ENCODE results near the gene HGFAC.

The HGFAC gene

DNA sequence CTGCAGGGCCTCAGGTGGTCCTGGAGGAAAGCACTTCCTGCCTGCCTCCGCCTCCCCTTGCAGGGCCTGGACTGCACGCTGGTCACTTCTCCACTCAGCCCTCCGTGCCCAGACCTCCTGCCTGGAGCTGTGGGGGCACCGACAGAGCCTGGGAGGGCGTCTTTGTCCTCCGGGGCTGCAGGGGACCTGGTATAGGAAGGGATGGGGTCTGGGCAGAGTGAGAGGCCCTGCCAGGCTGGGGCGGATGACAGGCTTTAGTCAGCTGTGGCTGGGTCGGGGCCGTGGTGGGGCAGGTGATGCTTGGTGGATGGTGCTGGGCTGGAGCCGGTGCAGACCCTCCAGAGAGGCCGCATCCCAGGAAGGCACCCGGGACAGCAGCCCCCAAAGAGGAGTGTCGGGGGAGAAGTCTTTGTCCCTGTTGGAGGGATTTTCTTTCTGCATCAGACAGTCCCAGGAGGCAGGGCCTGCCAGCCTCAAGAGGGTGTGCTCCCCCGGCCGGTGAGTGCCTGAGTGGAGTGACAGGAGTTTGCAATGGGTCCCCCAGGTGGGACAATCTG lies 22.7 kb downstream of the HGFAC start:
- DNase-seq: no peak

DNA sequence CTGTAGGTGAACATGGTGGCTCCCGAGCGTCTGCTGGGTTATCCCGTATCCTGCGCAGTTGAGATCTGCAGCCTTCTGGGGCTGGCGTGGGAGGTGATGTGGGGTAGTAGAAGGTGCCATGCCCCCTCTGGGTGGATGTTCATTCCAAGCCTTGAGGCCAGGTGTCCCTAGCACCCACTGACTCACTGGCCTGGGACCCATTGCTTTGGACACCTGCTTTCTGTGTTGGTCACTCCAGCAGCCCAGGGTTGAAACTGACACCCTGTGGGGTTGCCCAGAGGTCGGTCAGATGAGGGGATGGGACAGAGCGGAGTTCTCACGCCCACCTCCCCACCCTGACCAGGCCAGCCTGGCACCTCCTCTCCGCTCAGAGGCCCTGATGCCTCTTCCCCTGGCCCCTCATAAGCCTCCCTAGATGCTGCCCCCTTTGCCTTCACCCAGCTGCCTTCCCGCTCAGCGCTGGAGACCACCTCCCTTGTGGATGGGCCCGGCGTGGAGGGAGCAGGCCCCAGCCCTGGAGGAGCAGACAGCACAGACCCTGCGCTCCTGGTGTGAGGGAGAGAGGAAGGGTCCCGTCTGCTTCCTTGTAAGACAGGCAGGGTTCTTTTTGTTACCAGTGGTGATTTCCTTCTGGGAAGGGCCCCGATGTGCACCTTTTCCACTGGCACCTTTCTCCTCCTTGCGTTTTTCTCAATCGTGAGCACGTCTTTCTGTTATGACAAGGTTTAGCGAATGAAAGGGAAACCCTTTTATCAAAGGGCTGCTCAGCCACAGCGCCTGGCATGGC lies 23.3 kb downstream of the HGFAC start:
- no peak for DNase-seq

DNA sequence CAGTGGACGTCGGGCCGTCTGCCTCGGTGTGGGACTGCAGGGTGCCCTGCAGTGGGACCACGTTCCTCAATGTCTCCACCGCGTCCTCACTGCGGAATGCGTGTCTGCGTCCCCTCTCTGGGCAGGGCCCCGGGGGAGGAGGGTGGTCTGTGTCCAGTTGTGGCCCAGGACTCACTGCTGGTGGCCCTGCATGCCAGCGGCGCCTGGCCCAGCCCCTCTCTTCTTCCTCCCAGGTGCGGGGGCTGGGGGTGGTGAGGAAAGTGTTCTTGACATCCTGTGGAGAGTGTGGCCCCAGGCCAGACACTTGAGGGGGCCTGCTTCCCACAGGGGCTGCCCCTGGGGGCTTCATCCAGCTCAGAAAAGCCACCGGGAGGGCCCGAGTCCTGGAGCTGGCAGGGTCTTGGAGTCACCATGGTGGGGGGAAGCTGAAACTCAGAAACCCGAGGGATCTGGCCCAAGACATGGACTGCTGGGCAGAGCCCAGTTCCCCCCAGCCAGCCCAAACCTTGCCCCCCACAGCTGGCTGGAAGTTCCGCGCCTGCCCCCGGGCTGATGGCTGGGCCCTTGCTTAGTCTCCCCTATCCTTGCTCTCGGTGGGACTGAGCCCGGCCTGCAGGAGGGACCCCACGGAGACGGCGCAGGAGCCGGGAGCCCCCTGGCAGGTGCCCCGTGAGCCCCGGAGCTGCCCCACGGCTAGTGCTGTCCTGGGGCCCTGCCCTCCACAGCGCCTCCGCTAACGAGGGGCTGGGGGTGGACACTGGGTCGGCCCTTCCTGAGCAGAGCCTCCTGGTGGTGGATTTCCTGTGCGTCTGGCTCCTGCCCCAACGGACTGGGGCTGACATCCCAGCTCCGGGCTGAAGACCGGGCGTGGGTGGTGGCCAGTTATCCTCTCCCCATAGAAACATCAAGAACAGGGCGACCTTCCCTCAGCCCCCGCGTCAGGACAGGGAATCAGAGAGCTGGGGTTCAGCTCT lies 24.2 kb downstream of the HGFAC start:
- no peak for DNase-seq

DNA sequence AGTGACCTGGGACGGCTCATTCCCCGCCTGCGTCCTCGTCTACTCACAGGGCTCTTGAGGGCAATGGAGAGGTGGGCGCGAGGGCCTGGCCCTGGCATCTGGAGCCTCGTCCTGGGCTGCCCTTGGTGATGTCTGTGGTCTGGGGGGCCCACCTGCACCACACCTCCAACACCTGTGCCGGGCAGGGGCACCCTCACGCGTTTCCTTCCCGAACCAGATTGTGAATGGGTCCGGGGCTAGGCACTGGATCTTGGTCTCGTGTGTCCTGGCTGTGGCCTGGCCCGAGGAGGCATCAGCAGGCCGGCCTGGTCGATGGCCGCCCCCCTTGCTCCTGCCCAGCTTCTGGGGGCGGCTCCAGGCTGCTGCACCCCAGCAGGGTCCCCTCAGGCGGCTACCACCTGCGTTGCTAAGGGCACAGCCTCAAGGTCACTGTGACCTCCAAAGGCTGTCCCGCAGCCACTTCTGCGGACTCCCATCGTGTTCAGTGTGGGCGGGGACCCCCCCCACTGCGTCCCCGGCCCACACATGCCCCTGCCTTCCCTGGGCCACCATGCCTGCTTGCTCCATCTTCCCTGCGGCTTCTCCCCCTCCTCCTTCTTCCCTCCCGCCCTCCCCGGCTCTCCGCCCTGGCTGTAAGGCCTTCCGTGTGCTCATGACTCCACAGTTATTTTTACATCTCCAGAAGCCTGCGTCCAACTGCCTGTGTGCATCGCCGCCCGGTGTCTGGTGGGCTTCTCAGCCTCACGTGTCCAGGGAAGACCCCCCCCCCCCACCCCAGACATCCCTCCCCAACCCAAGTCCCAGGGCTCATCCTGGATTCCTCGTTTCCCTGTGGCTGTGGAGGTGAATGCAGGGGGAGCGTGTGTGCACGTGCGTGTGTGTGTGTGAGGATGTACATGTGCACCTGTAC lies 25.2 kb downstream of the HGFAC start:
- DNase-seq: no peak

DNA sequence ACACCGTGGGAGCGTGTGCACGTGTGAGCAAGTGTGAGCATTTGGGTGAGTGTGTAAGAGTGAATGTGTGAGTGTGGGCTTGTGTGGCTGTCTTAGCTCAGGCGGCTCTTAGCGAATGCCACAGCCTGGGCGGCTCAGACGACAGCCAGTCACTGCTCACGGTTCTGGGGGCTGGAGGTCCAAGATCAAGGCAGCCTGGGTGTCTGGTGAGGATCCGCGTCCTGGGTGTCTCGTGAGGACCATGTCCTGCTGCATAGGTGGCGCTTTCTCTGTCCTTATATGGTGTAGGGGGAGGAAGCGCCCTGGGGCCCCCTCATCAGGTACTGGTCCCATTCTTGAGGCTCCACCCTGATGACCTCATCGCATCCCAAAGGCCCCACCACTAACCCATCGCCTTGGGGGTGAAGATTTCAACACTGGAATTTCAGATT lies 25.8 kb downstream of the HGFAC start:
- DNase-seq: no peak

DNA sequence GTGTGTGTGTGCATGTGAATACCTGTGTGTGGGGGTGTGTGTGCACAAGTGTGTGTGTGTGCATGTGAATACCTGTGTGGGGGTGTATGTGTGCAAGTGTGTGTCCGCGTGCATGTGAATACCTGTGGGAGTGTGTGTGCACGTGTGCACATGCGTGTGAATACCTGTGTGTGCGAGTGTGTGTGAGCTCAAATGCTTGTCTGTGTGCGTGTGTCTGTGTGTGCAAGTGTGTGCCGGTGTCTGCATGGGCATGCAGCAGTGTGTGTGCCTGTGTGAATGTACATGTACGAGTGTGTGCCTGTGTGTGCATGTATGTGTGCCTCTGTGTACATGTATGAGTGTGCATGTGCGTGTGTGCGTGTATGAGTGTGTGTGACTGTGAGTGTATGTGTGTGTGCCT lies 26.4 kb downstream of the HGFAC start:
- DNase-seq: no peak

DNA sequence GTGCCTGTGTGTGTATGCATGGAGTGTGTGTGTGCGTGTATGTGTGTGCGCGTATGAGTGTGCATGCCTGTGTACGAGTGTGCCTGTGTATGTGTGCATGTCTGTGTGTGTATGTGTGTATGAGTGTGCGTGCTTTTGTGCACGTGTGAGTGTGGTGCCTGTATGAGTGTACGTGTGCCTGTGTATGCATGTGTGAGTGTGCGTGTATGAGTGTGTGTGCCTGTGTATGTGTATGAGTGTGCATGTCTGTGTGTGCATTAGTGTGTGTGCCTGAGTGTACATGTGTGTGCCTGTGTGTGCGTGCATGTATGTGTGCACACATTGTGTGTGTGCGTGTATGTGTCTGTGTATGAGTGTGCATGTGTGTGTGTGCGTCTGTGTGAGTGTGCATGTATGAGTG lies 27.0 kb downstream of the HGFAC start:
- DNase-seq: no peak

DNA sequence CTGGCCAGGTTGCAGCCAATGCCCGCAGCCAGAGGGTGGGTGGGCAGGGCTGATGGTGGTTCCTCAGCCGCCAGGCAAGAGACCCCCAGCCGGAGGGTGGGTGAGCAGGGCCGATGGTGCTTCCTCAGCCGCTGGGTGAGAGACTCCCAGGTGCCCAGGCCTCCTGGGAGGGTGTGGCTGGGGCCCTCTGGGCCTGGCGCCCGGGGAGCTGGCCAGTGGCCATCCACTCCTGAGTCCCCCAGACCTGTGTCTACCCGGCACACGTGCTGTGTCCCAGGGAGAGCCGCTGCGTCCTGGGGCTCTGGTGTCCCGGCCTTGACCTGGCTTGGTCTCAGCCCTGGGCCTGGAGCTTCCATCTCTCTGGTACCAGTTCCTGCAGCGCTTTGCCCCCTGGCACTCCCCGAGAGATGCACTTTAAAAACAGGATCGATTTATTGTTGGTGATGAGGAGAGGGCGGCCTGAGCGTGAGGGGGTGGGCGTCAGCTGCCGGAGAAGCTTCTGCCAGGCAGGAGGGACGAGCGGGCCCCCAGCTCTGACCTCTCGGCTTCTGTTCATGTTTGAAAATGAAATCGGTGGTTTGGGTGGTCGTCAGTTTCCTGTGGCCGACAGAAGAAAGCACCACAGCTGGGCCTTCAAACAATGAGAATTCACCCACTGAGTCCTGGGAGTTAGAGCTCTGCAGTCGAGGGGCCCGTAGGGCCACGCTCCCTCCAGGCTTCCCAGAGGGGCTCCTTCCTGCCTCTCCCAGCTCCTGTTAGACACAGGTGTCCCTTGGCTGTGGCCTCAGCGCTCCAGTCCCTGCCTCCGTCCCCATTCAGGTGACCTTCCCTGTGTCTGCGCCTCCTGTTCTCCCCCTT lies 27.8 kb downstream of the HGFAC start:
- DNase-seq: peak; percentile 21

DNA sequence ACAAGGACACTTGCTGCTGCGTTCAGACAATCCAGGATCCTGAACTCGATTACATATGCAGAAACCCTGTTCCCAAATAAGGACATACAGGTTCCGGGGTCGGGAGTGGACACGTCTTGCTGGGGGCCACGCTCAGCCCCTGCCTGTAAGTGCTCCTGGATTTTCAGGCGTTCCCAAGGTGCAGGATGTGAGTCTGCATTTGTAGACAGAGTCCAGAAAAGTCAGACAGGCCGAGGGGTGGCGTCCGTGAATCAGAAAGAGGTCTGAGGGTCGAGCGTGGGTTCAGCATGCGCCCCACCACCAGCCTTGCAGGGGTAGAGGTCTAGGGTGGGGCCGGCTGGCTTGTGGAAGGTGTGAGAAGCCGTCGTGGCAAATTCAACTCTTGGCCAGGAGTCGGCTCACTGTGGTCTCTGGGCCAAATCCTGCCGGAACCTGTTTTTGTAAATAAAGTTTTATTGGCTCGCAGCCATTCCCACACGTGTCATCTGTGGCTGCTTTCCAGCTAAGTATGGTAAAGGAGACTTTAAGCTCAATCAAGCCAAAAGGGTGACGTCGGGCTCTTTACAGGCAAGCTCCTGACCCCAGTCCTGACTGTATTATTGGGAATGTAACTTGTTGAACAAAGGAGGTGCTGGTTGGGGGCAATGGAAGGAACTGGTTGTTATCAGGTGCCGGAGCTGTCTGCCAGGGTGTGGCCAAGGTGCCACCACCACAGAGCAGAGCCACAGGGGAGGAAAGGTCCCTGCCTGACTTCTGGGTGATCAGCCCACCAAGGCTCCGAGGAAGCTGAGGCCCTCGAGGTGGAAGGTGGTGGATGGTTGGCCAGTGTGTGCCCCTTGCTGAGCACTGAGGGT lies 28.7 kb downstream of the HGFAC start:
- DNase-seq: no peak

DNA sequence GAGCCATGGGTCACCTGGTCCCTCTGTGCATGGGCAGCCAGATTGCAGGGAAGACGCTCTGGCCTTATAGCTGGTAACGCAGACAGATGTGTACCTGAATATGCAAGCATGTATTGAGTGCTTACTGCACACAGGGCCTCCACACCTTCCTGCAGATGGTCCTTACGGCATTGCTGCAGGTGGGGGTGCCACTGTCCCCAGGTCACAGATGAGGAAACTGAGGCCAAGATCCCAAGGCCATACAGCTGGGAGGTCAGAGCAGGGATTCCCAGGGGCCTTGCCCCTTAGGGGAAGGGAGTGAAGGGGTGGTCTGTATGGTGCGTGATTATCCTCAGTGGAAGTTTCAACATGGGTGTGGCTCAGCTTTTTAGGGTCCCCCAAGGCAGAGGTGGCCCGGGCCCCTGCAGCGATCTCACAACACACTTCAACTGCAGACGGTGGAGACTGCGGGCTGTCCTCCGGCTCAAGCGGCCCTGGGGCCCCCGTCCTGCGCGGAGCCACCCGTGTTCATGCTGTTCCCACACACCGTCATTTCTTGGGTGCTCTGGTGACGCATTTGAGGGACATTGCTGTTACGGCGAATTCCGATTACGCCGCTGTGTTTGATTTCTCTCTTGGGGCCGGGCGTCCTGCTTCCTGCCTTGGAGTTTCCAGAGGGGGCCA lies 29.5 kb downstream of the HGFAC start:
- no peak for DNase-seq

DNA sequence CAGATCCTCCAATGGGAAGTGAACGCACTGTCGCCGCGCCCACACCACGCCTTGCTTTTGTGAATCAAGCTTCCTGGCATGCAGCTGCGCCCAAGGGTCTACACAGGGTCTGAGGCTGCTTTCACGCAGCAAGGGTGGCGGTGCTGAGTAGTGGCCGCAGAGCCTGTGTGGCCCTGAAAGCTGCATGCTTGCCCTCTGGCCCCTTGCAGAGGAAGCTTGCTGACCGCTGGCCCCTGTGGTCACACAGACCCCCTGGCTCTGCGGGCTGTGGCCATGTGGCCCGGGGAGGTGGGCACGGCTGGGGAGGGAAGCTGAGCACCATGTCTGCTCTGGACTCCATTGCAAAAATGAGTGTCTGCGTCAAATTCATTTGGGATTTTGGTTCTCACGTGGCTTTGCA lies 30.1 kb downstream of the HGFAC start:
- no peak for DNase-seq

DNA sequence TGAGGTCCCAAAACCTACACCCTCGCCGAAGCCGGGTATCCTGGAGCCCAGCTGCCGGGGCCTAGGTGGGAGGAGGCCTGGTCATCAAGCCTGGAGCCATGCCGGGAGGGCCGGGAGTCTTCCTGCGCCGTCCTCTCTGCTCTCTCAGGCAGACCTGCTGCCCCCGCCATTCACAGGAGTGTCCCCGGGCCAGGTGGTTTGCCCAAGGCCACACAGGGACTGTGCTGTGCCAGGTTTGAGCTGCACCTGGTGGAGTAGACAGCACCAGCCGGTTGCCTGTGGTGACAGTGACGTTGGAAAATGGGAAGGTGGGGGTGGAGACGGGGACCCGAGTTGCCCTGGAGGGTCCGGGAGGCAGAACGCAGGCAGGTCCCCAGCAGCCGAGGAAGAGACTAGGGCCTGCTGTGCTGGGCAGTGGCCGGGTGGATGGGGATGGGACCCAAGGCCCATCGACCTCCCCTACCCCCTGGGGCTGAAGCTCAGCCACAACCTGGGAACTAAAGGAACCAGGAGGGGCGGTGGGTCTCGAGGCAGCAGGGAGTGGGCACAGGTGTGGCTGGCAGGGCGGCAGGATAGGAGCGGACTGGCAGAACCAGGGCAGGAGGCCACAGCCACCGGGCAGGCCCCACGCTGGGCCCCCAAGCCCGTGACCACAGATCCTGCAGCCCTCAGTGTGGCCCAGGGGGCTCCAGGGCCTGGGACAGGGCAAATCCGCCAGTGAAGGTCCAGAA lies 30.8 kb downstream of the HGFAC start:
- no peak for DNase-seq

DNA sequence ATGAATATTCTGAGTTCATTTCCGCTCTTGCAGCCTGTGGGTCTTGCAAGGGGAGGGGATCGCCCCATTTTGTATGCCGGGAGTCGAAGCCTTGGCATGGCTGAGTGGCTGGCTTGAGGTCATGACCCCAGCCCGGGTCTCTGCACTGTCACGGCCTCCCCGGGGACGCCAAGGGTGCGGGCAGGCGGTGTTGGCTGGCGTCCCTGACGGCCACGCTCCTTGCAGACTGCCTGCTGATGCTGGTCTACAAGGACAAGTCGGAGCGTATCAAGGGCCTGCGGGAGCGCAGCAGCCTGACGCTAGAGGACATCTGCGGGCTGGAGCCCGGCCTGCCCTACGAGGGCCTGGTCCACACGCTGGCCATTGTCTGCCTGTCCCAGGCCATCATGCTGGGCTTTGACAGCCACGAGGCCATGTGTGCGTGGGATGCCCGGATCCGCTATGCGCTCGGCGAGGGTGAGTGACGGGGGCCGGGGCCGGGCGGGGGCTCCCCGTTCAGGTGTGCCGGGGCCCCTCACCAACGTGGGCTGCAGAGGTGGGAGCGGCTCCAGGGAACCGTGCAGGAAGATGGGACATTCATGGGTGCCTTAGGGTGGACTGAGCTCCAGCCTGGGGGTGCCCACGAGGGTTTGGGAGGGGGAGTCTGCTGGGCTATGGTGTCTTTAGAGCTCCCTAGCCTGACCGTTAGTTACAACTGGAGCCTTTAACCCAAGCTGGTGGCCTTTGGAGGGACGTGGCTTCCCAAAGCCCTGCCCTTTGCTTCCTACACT lies 31.6 kb downstream of the HGFAC start:
- DNase-seq: no peak

DNA sequence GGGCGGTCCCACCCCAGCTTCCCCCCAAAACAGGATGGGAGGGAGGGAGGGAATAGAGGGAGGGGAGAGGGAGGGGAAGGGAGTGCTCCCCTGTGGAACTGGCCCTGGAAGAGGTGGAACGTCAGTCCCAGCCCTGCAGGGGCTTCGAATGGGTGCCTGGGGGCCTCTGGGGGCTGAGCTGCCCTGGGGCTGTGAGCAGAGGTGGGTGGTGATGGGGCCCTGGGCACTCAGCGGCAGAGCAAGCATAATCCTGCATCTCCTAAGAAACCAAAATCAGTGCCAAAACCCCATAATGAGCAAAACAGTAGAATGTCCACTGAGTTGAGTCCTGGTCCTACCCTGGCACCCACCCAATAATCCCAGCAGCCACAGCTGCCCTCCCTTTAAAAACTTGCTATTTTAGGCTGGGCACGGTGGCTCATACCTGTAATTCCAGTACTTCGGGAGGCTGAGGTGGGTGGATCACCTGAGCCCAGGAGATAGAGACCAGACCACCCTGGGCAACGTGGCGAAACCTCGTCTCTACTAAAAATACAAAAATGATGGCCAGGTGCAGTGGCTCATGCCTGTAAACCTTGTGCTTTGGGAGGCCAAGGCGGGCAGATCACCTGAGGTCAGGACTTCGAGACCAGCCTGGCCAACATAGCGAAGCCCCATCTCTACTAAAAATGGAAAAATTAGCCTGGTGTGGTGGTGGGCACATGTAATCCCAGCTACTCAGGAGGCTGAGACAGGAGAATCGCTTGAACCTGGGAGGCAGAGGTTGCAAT lies 32.4 kb downstream of the HGFAC start:
- no peak for DNase-seq

DNA sequence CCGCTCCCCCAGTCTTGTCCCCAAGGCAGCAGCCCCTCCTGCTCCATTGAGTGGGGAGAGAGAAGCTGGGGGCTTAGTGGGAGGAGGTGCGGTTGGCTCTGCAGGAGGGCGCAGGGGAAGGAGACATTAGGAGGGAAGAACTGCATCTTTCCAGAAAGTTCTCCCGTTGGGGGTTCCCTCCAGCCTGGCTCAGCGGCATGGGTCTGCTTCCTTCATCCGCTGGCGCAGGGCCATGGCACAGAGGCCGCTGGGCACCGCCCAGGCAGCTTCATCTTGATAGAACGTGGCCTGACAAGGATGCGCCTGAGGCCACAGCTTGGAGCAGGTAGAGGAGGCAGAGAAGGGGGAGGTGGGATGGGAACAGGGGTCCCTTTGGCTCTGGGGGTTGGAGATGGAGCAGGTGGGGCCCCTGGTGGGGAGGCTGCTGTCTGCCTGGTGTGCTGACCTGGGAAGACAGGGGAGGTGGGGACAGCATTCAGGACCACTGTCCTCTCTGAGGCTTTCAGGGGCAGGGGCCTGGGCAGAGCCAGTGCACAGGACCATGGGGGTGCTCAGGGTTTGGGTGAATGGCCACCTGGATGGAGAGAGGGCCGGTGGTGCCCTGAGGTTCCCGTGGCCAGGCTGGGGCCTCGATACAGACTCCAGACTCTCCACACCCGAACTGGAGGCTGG lies 33.4 kb downstream of the HGFAC start:
- no peak for DNase-seq

DNA sequence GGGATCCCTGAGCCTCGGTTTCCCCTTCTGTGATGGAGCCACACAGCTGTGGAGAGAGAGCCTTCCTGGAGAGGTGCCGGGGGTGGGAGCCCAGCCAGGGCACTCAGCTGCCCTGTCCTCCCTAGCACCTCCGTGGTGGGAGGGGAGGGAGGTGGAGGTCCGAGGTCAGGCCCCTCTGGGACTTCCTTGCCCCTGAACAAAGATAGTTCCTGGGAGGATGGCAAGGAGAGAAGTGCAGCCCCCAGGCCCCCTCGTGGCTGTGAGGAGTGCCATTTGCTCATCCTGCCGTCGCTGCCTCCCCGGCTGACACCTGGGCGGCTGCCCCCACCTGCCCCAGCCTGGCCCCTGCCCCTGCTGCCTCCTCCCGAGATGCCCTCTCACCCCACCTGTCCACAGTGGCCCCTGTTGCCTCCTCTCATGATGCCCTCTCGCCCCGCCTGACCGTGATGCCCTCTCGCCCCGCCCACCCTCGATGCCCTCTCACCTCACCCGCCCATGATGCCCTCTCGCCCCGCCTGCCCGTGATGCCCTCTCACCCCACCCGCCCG lies 34.0 kb downstream of the HGFAC start:
- DNase-seq: no peak

DNA sequence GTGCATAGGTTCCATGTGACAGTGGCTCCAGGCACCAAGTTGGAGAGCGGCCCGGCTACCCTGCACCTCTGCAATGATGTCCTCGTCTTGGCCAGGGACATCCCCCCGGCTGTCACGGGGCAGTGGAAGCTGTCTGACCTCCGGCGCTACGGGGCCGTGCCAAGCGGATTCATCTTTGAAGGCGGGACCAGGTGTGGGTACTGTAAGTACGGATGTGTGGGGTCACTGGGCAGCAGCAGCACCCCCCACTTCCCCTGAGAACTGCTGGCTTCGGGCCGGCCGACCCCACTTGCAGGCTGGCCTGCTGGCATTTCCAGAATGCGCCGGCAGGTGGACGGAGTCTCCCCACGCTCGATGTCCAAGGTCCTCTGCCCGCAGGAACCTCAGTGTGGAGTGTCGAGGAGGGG lies 34.6 kb downstream of the HGFAC start:
- no peak for DNase-seq
